HepG2 (cell line): ENCODE results near the gene PPP2R2D. TPM values are rescaled to one million over a fixed set of nuclear protein-coding genes. Genes with fewer than 3 reads are reported as not detected.

ENCODE experiments used
- ATF4 ChIP-seq, 2 experiments: fragments of 450-650 bp in 1 of 2; sonication (generic) in 1 of 2; formaldehyde crosslinking; IDR thresholded peaks; 2 replicates each; pipeline versions ENCODE4 v1.5.0 to v1.8.0; 2020 to 2022; ENCODE audit warnings: mild to moderate bottlenecking in 1 of 2, missing genetic modification reagents in 1 of 2
- BORCS8-MEF2B ChIP-seq: sonication (generic); formaldehyde crosslinking; IDR thresholded peaks from 2 replicates; pipeline ENCODE4 v1.8.0; 2022; ENCODE audit warnings: mild to moderate bottlenecking, missing genetic modification reagents
- CCAR2 ChIP-seq: fragments of 200-400 bp; formaldehyde crosslinking; optimal IDR thresholded peaks from 2 replicates; pipeline ENCODE3; 2018; ENCODE audit warnings: low read depth, mild to moderate bottlenecking, low read length, moderate library complexity
- E2F1 ChIP-seq: sonication (generic); formaldehyde crosslinking; IDR thresholded peaks from 2 replicates; pipeline ENCODE4 v1.5.0; 2020; ENCODE audit warnings: missing genetic modification reagents
- GABPB1 ChIP-seq: IDR thresholded peaks from 2 replicates; pipeline ENCODE4 v1.6.1; 2016; ENCODE audit warnings: mild to moderate bottlenecking, missing genetic modification reagents, moderate library complexity, missing compliant biosample characterization
- HDAC1 ChIP-seq: sonication (generic); formaldehyde crosslinking; IDR thresholded peaks from 2 replicates; pipeline ENCODE4 v1.5.1; 2020; ENCODE audit warnings: mild to moderate bottlenecking, missing genetic modification reagents
- HNRNPH1 ChIP-seq: fragments of 200-400 bp; formaldehyde crosslinking; optimal IDR thresholded peaks from 2 replicates; pipeline ENCODE3; 2017; ENCODE audit warnings: mild to moderate bottlenecking, low read depth, low read length
- KLF6 ChIP-seq: IDR thresholded peaks from 2 replicates; pipeline ENCODE4 v1.8.0; 2016; ENCODE audit warnings: missing biosample characterization, missing genetic modification reagents
- MED1 ChIP-seq: sonication (generic); formaldehyde crosslinking; IDR thresholded peaks from 2 replicates; pipeline ENCODE4 v1.4.0; 2020; ENCODE audit warnings: missing genetic modification reagents
- MLLT10 ChIP-seq: sonication (generic); formaldehyde crosslinking; IDR thresholded peaks from 2 replicates; pipeline ENCODE4 v1.4.0; 2020; ENCODE audit warnings: missing genetic modification reagents
- PTBP1 ChIP-seq: fragments of 200-400 bp; formaldehyde crosslinking; IDR thresholded peaks from 2 replicates; pipeline ENCODE4 v1.6.1; 2018; ENCODE audit warnings: low read length, low read depth; ENCODE audit not compliant: poor library complexity, severe bottlenecking
- SALL2 ChIP-seq: sonication (generic); formaldehyde crosslinking; IDR thresholded peaks from 2 replicates; pipeline ENCODE4 v1.8.1; 2023; ENCODE audit warnings: mild to moderate bottlenecking, missing genetic modification reagents, inconsistent platforms
- SIX1 ChIP-seq: sonication (generic); formaldehyde crosslinking; IDR thresholded peaks from 2 replicates; pipeline ENCODE4 v1.4.0; 2020; ENCODE audit warnings: missing genetic modification reagents, borderline replicate concordance
- ZNF543 ChIP-seq: sonication (generic); formaldehyde crosslinking; IDR thresholded peaks from 2 replicates; pipeline ENCODE4 v1.4.0; 2020; ENCODE audit warnings: mild to moderate bottlenecking, missing genetic modification reagents
- ZNF609 ChIP-seq: sonication (generic); formaldehyde crosslinking; IDR thresholded peaks from 2 replicates; pipeline ENCODE4 v1.4.0; 2020; ENCODE audit warnings: mild to moderate bottlenecking, missing genetic modification reagents, borderline replicate concordance
- ZNF792 ChIP-seq: IDR thresholded peaks from 2 replicates; pipeline ENCODE4 v1.6.1; 2016
- ZSCAN20 ChIP-seq: sonication (generic); formaldehyde crosslinking; IDR thresholded peaks from 2 replicates; pipeline ENCODE4 v1.4.0; 2020; ENCODE audit warnings: missing genetic modification reagents, mild to moderate bottlenecking, borderline replicate concordance
- polyA plus RNA-seq, 8 experiments: library from polyadenylated mRNA; depleted of rRNA in 3 of 8; stranded (reverse) in 7 of 8; unstranded in 1 of 8; fragments of >200 nt; fragmentation: Illumina TruSeq in 4 of 8; extraction: Trizol in 4 of 8; gene quantifications; 2 replicates each; pipeline versions ENCODE4 v1.2.1 to v1.2.3, GENCODE V29; 2011 to 2016; ENCODE audit warnings: low read depth in 4 of 8, missing spikeins in 1 of 8, mixed read lengths in 1 of 8; ENCODE audit not compliant: insufficient read depth in 1 of 8
- total RNA-seq, 5 experiments: library from RNA; depleted of rRNA; stranded (reverse); fragments of >200 nt; fragmentation: Illumina TruSeq; extraction: Trizol; gene quantifications; 2 replicates each; pipeline ENCODE4 v1.2.3, GENCODE V29; 2016; ENCODE audit warnings: low read depth in 1 of 5
- TF ChIP-seq, protein P1 (sequence below): sonication (generic); formaldehyde crosslinking; IDR thresholded peaks from 2 replicates; pipeline ENCODE4 v1.5.0; 2020; ENCODE audit warnings: missing genetic modification reagents, mild to moderate bottlenecking, borderline replicate concordance
- TF ChIP-seq, protein P2 (sequence below), 2 experiments: sonication (generic) in 1 of 2; formaldehyde crosslinking in 1 of 2; IDR thresholded peaks; 2 replicates each; pipeline versions ENCODE4 v1.4.0 to v1.6.1; 2018 to 2020; ENCODE audit warnings: missing genetic modification reagents in 2 of 2, borderline replicate concordance in 1 of 2, low read depth in 1 of 2, mild to moderate bottlenecking in 1 of 2, missing biosample characterization in 1 of 2

The PPP2R2D gene
- total and polyA plus RNA-seq, 2 of the 13 experiments (the other 11 are each of a cell fraction or from before 2014, with no cell fraction given) = 32.7 to 33.2 TPM

DNA sequence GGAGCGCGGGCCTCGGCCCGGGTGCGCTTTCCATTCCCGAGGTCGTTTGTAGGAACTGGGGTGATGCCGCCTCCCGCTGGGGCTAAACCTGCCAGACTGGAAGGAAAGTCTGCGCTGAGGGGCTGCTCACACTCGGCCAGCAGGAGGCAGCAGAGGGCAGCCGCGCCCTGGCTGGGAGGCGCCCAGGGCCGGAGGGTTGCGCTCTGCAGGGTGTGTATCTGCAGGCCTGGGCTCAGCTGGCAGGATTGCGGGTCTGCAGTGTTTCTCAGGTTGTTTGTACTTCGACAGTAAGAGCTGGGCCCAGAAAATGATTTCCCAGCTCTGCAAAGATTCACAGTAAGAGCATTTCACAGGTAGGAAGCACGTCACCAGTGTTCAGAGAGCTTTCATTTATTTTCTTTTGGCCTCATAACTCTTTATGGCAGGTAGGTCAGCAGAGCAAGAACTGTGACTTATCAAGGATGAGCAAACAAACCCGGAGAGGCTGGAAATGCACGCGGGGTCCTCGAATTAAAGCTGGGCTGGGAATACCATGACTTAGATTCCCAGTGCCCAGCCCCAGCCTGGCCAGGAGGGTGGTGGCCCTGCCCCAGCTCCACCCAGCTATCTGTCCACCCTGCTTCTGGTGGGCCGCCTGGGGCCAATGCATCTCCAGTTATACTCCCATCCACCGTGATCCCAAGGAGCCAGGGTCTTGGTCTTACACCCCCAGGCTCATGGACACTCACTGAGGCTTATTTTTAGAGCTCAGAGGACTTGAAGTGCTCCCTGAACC lies 15.2 kb upstream of the PPP2R2D start (continued):
- no peak for TF ChIP-seq E2F1 (CRISPR knock-in tag)
- TF ChIP-seq BORCS8-MEF2B (CRISPR knock-in tag) = peak; percentile 57; the same call in 1 of the 2 replicates
- no peak for TF ChIP-seq PTBP1
- no peak for TF ChIP-seq HNRNPH1
- TF ChIP-seq, protein P1, sequence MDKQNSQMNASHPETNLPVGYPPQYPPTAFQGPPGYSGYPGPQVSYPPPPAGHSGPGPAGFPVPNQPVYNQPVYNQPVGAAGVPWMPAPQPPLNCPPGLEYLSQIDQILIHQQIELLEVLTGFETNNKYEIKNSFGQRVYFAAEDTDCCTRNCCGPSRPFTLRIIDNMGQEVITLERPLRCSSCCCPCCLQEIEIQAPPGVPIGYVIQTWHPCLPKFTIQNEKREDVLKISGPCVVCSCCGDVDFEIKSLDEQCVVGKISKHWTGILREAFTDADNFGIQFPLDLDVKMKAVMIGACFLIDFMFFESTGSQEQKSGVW (CRISPR knock-in tag) = no peak
- TF ChIP-seq GABPB1 (CRISPR knock-in tag) = peak; percentile 60; the same call in 1 of the 2 replicates
- no peak for TF ChIP-seq SIX1
- no peak for TF ChIP-seq ATF4 (CRISPR knock-in tag; IDR thresholded peaks at IDR 0.05)
- TF ChIP-seq ZSCAN20 (CRISPR knock-in tag) = no peak
- TF ChIP-seq ZNF792 (CRISPR knock-in tag) = peak; percentile 53; the same call in 1 of the 2 replicates
- no peak for TF ChIP-seq CCAR2
- TF ChIP-seq SALL2 (CRISPR knock-in tag) = no peak
- TF ChIP-seq MED1 = no peak
- TF ChIP-seq, protein P2, sequence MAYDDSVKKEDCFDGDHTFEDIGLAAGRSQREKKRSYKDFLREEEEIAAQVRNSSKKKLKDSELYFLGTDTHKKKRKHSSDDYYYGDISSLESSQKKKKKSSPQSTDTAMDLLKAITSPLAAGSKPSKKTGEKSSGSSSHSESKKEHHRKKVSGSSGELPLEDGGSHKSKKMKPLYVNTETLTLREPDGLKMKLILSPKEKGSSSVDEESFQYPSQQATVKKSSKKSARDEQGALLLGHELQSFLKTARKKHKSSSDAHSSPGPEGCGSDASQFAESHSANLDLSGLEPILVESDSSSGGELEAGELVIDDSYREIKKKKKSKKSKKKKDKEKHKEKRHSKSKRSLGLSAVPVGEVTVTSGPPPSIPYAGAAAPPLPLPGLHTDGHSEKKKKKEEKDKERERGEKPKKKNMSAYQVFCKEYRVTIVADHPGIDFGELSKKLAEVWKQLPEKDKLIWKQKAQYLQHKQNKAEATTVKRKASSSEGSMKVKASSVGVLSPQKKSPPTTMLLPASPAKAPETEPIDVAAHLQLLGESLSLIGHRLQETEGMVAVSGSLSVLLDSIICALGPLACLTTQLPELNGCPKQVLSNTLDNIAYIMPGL (CRISPR knock-in tag; IDR thresholded peaks at IDR 0.05; ENCODE audit: borderline replicate concordance in 1 of 2, low read depth in 1 of 2) = peak; percentile 59 to 74; a peak in 2 of 4 replicates
- 0 out of 2 replicates have a peak, but pooled peaks have one; percentile 30 for TF ChIP-seq HDAC1 (CRISPR knock-in tag)
- no peak for TF ChIP-seq ZNF543 (CRISPR knock-in tag)
- no peak for TF ChIP-seq MLLT10 (CRISPR knock-in tag)
- TF ChIP-seq ZNF609 (CRISPR knock-in tag) = 0 out of 2 replicates have a peak, but pooled peaks have one; percentile 12
- no peak for TF ChIP-seq KLF6 (CRISPR knock-in tag)
